ENCODE data around the gene AIG1. TPM values are rescaled to one million over a fixed set of nuclear protein-coding genes. Genes with fewer than 3 reads are reported as not detected.

Gene AIG1
- polyA plus RNA-seq, 1 of the 3 experiments (the other 2 are of a cell fraction) = 36.8 TPM

- Histone ChIP-seq H3K79me2 (ENCODE audit: insufficient read depth) (no peaks in the 10 kb centered on the region), H3K4me2 (no peak overlapping the region), H3K4me3 (ENCODE audit: low read depth in 2 of 2, low read length in 1 of 2) (no peak overlapping the region), H3K4me1 (ENCODE audit: control insufficient read depth in 1 of 2, insufficient read depth in 2 of 2, low read depth in 1 of 2, low read length in 1 of 2) (peaks cover 0 to 29% of the 10 kb centered on the region in 2 experiments; a peak in 2 of 4 replicates), H2AFZ (ENCODE audit: low read depth) (no peak overlapping the region), H4K20me1 (ENCODE audit: insufficient read depth) (no peaks in the 10 kb centered on the region), H3F3A (replicated peaks; ENCODE audit: insufficient read depth) (peaks cover 7% of the 10 kb centered on the region), H3K9me3 (peaks cover 4% of the 10 kb centered on the region; the same call in 1 of the 2 replicates), H3K27ac (ENCODE audit: low read depth in 2 of 2, low read length in 1 of 2) (0 out of 4 replicates have a peak overlapping the region, but pooled peaks of 1 of the 2 experiments have one; percentile 22), H3K36me3 (replicated peaks in 1 of 2; ENCODE audit: control insufficient read depth in 1 of 2, insufficient read depth in 2 of 2, low read length in 1 of 2) (peaks cover 0 to 4% of the 10 kb centered on the region in 2 experiments), H3K9me2 (no peaks in the 10 kb centered on the region), H3K27me3 (ENCODE audit: insufficient read depth) (no peaks in the 10 kb centered on the region), H3K9ac (no peak overlapping the region)
- WGBS (ENCODE audit: low lambda C conversion rate) = 98% methylated on average over 3 of the region's 3 CpGs
- TF ChIP-seq CHD2 (IDR thresholded peaks at IDR 0.05; ENCODE audit: low read length, partially characterized antibody) = no peak
- TF ChIP-seq GABPA (IDR thresholded peaks at IDR 0.05; ENCODE audit: low read depth) = no peak
- no peak for TF ChIP-seq MAX (IDR thresholded peaks at IDR 0.05; ENCODE audit: low read depth)
- no peak for TF ChIP-seq SMC3 (IDR thresholded peaks at IDR 0.05; ENCODE audit: low read depth, low read length)
- TF ChIP-seq CTCF (IDR thresholded peaks at IDR 0.05) = no peak
- TF ChIP-seq MXI1 (IDR thresholded peaks at IDR 0.05; ENCODE audit: low read depth, low read length) = no peak
- TF ChIP-seq TAF1 (IDR thresholded peaks at IDR 0.05; ENCODE audit: borderline replicate concordance, low read depth, low read length) = no peak
- no peak for TF ChIP-seq SIN3A (IDR thresholded peaks at IDR 0.05; ENCODE audit: borderline replicate concordance, low read depth, low read length)
- TF ChIP-seq FOXJ3 (CRISPR knock-in tag; IDR thresholded peaks at IDR 0.05) = no peak
- TF ChIP-seq YY1 (IDR thresholded peaks at IDR 0.05; ENCODE audit: low read depth) = no peak
- TF ChIP-seq FOSL2 (IDR thresholded peaks at IDR 0.05; ENCODE audit: borderline replicate concordance, low read depth) = no peak
- TF ChIP-seq RFX5 (IDR thresholded peaks at IDR 0.05; ENCODE audit: low read length) = no peak
- TF ChIP-seq GATA2 (CRISPR knock-in tag; IDR thresholded peaks at IDR 0.05) = no peak
- no peak for TF ChIP-seq PBX3 (IDR thresholded peaks at IDR 0.05)
- POLR2A ChIA-PET = no interaction called here
- CTCF ChIA-PET = interaction anchor here (1.2 kb wide), 1 partner anchor 247 kb away, joined by 3 read pairs; no protein-coding TSS in a partner anchor
- DNase-seq = no peak
These were observed 119.4 kb downstream of the AIG1 start for GRCh38 chr6:143179901-143180612.

GRCh38 chr6:143180826-143181225 is 120.1 kb downstream of the AIG1 start:
- TF ChIP-seq USF2 (IDR thresholded peaks at IDR 0.05; ENCODE audit: borderline replicate concordance, low read depth, low read length) = no peak
- no peak for TF ChIP-seq SMC3 (IDR thresholded peaks at IDR 0.05; ENCODE audit: low read depth, low read length)
- Histone ChIP-seq H3K9ac (no peak overlapping the region), H3K27ac (ENCODE audit: low read depth in 2 of 2, low read length in 1 of 2) (no peak overlapping the region), H3K36me3 (replicated peaks in 1 of 2; ENCODE audit: control insufficient read depth in 1 of 2, insufficient read depth in 2 of 2, low read length in 1 of 2) (no peaks in the 10 kb centered on the region), H3K79me2 (ENCODE audit: insufficient read depth) (no peaks in the 10 kb centered on the region), H2AFZ (ENCODE audit: low read depth) (no peak overlapping the region), H4K20me1 (ENCODE audit: insufficient read depth) (no peaks in the 10 kb centered on the region), H3K9me2 (no peaks in the 10 kb centered on the region), H3K9me3 (no peaks in the 10 kb centered on the region), H3K4me3 (ENCODE audit: low read depth in 2 of 2, low read length in 1 of 2) (no peak overlapping the region), H3F3A (replicated peaks; ENCODE audit: insufficient read depth) (peaks cover 7% of the 10 kb centered on the region), H3K4me2 (no peak overlapping the region), H3K27me3 (ENCODE audit: insufficient read depth) (no peaks in the 10 kb centered on the region), H3K4me1 (ENCODE audit: control insufficient read depth in 1 of 2, insufficient read depth in 2 of 2, low read depth in 1 of 2, low read length in 1 of 2) (peaks cover 0 to 31% of the 10 kb centered on the region in 2 experiments; a peak in 2 of 4 replicates)
- POLR2A ChIA-PET = no interaction called here
- 92% methylated on average over 2 of the region's 2 CpGs for WGBS (ENCODE audit: low lambda C conversion rate)
- CTCF ChIA-PET = no interaction called here
- no peak for DNase-seq
